Astrocyte of the spinal cord (primary cell): ENCODE measurements around the gene NSMCE4A.
"Not testable (repeated sequence)": the region's sequence is repeated elsewhere in the genome, so short reads cannot be mapped to it uniquely, and the experiment has no call there.

Source experiments
- DNase-seq: peaks from one replicate; pipeline ENCODE4 v3.0.0; 2011; ENCODE audit warnings: low read depth, low spot score
- H3K4me3 ChIP-seq: 2 replicates; pipeline ENCODE4 v1.5.1; 2011; ENCODE audit warnings: low read depth, mild to moderate bottlenecking, low read length, moderate library complexity
- CTCF ChIP-seq: IDR thresholded peaks from 2 replicates; pipeline ENCODE4 v1.5.1; 2012; ENCODE audit warnings: low read depth, mild to moderate bottlenecking, low read length, inconsistent platforms
- in situ Hi-C: cut with HindIII; loops from 2 replicates; pipeline ENCODE4 v1.10.0; 2017; ENCODE audit warnings: low sequenced_read_pairs

Gene NSMCE4A

DNA sequence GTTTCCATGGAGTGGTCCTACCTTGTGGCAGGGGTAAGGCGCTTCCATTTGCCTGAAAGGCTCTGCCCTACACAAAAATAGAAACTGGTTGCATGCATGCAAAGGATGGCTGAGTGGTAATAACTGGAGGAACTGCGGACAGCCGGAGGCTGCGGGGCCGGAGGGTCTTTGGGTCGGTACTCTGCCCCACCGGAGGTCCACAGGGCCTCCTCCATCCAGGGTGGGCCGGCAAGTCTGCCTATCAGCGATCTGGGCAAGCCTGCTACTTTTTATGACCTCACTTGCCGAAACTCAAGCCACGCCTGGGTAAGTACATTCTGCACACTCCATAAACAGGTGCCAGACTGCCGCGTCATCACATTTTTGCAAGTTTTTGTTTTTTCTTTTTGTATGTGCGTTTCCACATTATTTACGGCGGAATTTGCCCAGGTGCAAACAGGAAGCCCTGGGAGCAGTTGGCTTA, 44.0 kb upstream of the NSMCE4A start:
- in situ Hi-C loops, result no loop called here
- no peak for TF ChIP-seq CTCF
- no peak overlapping the region for H3K4me3 ChIP-seq
- DNase-seq, result no peak

DNA sequence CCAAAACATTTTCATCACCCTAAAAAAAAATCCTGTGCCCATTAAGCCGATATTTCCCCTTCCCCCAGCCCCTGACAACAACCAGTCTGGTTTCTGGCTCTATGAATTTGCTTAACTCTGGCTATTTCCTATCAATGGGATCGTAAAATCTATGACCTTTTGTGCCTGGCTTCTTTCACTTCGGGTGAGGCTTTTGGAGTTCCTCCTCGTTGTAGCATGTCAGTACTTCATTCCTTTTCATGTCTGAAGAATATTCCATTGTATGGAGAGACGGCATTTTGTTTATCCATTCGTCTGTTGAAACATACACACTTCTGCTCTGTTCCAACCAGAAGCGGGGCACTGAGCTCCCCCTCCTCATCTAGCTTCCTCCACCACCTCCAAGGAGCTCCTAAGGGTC, 43.5 kb upstream of the NSMCE4A start:
- DNase-seq, result no peak
- TF ChIP-seq CTCF, result no peak
- H3K4me3 ChIP-seq, result no peak overlapping the region
- in situ Hi-C loops, result no loop called here

GRCh38 chr10:122017926-122018325, 42.9 kb upstream of the NSMCE4A start:
- DNase-seq, H3K4me3 ChIP-seq, in situ Hi-C loops: not testable (repeated sequence)

DNA sequence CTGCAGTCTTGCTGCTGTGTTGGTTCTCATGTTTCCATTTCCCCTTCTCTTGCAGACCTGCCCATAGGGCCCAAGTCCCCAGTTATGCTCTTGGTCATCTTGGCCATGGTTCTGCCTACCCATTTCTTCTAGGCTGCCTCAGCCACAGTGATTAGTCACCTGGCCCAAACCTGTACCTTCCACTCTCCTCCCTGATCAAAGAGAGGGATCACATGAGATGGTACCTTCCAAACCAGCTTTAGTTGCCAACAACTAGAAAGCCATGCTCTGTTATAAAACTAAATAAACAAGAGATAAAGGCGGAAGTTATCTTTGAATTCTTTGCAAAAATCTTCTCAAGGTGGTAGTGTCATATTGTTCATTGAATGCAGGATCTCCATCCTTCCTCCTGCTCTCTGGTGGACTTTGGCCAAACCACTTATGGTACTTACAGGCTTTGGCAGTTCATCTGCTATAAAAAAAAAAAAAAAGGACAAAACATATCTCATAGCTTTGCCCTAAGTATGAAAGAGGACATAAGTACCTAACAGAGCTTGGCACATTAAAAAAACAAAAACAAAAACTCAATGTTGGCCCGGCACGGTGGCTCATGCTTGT, 39.7 kb upstream of the NSMCE4A start:
- in situ Hi-C loops, result no loop called here
- no peak overlapping the region for H3K4me3 ChIP-seq
- no peak for TF ChIP-seq CTCF
- DNase-seq, result no peak

- no peak for TF ChIP-seq CTCF
- in situ Hi-C loops, result no loop called here
- H3K4me3 ChIP-seq, result no peak overlapping the region
- no peak for DNase-seq
Observed at GRCh38 chr10:122013311-122013780, 38.3 kb upstream of the NSMCE4A start.

- in situ Hi-C loops, result no loop called here
- no peak for TF ChIP-seq CTCF
- no peak for DNase-seq
- no peak overlapping the region for H3K4me3 ChIP-seq
Observed at GRCh38 chr10:122012731-122013130, 37.7 kb upstream of the NSMCE4A start.

DNA sequence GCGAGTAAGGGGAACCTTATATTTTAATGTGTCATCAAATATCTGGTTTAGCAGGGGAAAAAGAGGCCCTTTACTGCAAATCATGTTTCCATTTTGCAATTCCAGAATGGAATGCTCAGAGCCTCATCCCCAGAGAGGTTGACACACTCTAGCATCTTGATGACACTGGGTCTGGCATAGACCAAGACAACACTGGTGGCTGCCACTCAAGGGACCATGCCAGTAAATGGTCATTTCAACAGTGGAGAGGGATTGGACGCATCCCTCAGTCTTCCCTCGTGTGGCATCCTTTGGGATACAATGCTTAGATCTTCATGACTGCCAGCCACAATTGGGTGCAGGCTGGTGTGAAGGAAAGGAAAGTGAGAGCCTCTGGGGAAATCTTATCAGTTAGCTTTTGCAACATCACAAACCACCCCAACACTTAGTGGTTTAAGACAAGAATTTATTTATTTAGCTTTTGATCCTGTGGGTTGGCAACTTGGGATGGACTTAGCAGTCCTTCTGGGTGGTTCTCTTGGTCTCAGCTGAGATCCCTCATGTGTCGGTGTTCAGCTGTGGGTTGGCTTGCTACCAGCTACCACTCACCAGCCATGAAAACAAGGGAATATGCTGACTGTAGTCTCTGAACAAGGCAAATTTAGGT, 35.5 kb upstream of the NSMCE4A start:
- DNase-seq, result no peak
- H3K4me3 ChIP-seq, result no peak overlapping the region
- TF ChIP-seq CTCF, result no peak
- in situ Hi-C loops, result no loop called here
